ENCODE results near the gene SLC12A4.

- TF ChIP-seq POLR2AphosphoS5 (IDR thresholded peaks at IDR 0.05), result no peak
- no peak for TF ChIP-seq CTCF (IDR thresholded peaks at IDR 0.05)
- no peak for TF ChIP-seq POLR2A (IDR thresholded peaks at IDR 0.05)
- no peak for TF ChIP-seq EP300 (IDR thresholded peaks at IDR 0.05)
These were observed 36.8 kb upstream of the SLC12A4 start for GRCh38 chr16:68005211-68005610.

Measured in suprapubic skin (tissue), 4 donors.